Heart left ventricle (tissue), 13 donors: Measurements from ENCODE around the gene NCAPD2.

Experiments
- CTCF ChIP-seq, 12 donors: fragments of 200-600 bp; sonication (generic) in 4 of 12; IDR thresholded peaks; one replicate each; pipeline versions ENCODE4 v1.5.0 to v1.8.0; 2018 to 2022; ENCODE audit warnings: antibody characterized with exemption in 12 of 12, mild to moderate bottlenecking in 5 of 12
- POLR2A ChIP-seq, 2 donors: fragments of 450-650 bp; IDR thresholded peaks; one replicate each; pipeline ENCODE4 v1.6.1; 2017; ENCODE audit warnings: antibody characterized with exemption in 2 of 2, mild to moderate bottlenecking in 2 of 2, moderate library complexity in 2 of 2
- donor health status: ischemic (EF 13 %, LVEDD 7.1; RV severe dilation, severe dysfunction).
- donor health status: DM: no; HTN: yes; CAD: no.
- donor health status: DM: no; HTN: no; CAD: no.
- donor health status: ischemic (EF 25% LVEDD 6.9; RV normal size, moderate dysfunction).
- donor health status: ischemic (EF 25% LVEDD 5.7; RV mildly dilated, moderate dysfunction).
- donor health status: ischemic (EF 35%, LVEDD 5.7; RV mildly dilated, moderate dysfunction).
- donor health status: nonischemic (EF 11% LVEDD 7.7; RV severe dilation, severe dysfunction).
- donor health status: DM: yes; HTN: yes; CAD: no.
- donor health status: PGD.
- donor health status: ischemic (EF 29% LVEDD 5.4; RV normal size, mild dysfunction).
- donor health status: nonischemic (EF 23%, LVEDD 6.1; RV moderate dilation, normal function).

GRCh38 chr12:6567112-6567670 is 73.3 kb downstream of the NCAPD2 start:
- TF ChIP-seq CTCF (IDR thresholded peaks at IDR 0.05) (no peak), POLR2A (IDR thresholded peaks at IDR 0.05) (no peak)
